Lower leg skin (tissue), 3 donors: Measurements from ENCODE around the gene ATP9A.

ENCODE experiments used
- POLR2A ChIP-seq, 2 donors: fragments of 450-650 bp; IDR thresholded peaks; one replicate each; pipeline ENCODE4 v1.6.1; 2016 to 2017; ENCODE audit warnings: antibody characterized with exemption in 2 of 2, mild to moderate bottlenecking in 1 of 2, moderate library complexity in 1 of 2
- TF ChIP-seq, protein P1 (sequence below), 3 donors: fragments of 450-650 bp; IDR thresholded peaks; one replicate each; pipeline ENCODE4 v1.5.1; 2016; ENCODE audit warnings: antibody characterized with exemption in 3 of 3, mild to moderate bottlenecking in 3 of 3, moderate library complexity in 2 of 3

GRCh38 chr20:51680067-51680749 is 88.0 kb downstream of the ATP9A start:
- TF ChIP-seq, protein P1, sequence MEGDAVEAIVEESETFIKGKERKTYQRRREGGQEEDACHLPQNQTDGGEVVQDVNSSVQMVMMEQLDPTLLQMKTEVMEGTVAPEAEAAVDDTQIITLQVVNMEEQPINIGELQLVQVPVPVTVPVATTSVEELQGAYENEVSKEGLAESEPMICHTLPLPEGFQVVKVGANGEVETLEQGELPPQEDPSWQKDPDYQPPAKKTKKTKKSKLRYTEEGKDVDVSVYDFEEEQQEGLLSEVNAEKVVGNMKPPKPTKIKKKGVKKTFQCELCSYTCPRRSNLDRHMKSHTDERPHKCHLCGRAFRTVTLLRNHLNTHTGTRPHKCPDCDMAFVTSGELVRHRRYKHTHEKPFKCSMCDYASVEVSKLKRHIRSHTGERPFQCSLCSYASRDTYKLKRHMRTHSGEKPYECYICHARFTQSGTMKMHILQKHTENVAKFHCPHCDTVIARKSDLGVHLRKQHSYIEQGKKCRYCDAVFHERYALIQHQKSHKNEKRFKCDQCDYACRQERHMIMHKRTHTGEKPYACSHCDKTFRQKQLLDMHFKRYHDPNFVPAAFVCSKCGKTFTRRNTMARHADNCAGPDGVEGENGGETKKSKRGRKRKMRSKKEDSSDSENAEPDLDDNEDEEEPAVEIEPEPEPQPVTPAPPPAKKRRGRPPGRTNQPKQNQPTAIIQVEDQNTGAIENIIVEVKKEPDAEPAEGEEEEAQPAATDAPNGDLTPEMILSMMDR (IDR thresholded peaks at IDR 0.05): no peak
- no peak for TF ChIP-seq POLR2A (IDR thresholded peaks at IDR 0.05)
